ENCODE results near the gene AVEN.

DNA sequence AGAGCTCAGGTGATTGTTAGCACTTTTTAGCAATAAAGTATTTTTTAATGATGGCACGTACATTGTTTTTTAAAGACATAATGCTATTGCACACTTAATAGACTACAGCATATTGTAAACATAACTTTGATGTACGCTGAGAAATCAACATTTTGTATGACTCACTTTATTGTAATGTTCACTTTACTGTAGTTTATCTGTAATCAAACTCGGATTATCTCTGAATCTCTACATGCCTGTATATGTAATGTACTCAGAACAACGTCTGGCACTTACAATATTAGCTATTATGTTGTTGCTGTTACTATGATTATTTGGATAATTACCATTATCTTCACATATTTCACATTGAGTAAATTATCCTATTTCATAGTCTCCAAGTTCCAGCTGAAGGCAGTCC is 208.7 kb downstream of the AVEN start:
- TF ChIP-seq, protein P1, sequence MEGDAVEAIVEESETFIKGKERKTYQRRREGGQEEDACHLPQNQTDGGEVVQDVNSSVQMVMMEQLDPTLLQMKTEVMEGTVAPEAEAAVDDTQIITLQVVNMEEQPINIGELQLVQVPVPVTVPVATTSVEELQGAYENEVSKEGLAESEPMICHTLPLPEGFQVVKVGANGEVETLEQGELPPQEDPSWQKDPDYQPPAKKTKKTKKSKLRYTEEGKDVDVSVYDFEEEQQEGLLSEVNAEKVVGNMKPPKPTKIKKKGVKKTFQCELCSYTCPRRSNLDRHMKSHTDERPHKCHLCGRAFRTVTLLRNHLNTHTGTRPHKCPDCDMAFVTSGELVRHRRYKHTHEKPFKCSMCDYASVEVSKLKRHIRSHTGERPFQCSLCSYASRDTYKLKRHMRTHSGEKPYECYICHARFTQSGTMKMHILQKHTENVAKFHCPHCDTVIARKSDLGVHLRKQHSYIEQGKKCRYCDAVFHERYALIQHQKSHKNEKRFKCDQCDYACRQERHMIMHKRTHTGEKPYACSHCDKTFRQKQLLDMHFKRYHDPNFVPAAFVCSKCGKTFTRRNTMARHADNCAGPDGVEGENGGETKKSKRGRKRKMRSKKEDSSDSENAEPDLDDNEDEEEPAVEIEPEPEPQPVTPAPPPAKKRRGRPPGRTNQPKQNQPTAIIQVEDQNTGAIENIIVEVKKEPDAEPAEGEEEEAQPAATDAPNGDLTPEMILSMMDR (conservative IDR thresholded peaks at IDR 0.05 in 1 of 2, IDR thresholded peaks at IDR 0.05 in 1 of 2; ENCODE audit: low read depth in 1 of 2, low read length in 2 of 2), result no peak
- no peak for TF ChIP-seq EZH2 (IDR thresholded peaks at IDR 0.05; ENCODE audit: low read length, missing control alignments)
